Measurements from ENCODE around the gene BLOC1S6. TPM values are rescaled to one million over a fixed set of nuclear protein-coding genes. Genes with fewer than 3 reads are reported as not detected.

Gene BLOC1S6
- polyA plus RNA-seq, 1 donor from 2014 or later = 179 TPM

- H3K9me2 ChIP-seq (ENCODE audit: insufficient read depth, low read length) = no peaks in the 10 kb centered on the region
- H3F3A ChIP-seq (ENCODE audit: insufficient read depth, low read length, poor library complexity, severe bottlenecking) = no peaks in the 10 kb centered on the region
- H3K27me3 ChIP-seq (ENCODE audit: insufficient read depth, low read depth, low read length) = no peaks in the 10 kb centered on the region
- H4K20me1 ChIP-seq (ENCODE audit: insufficient read depth) = no peaks in the 10 kb centered on the region
- H3K9ac ChIP-seq (ENCODE audit: low read length) = no peak overlapping the region
- no peak overlapping the region for H3K4me2 ChIP-seq (ENCODE audit: low read length)
- H2AFZ ChIP-seq (ENCODE audit: low read depth, low read length) = no peak overlapping the region
- no peak overlapping the region for H3K27ac ChIP-seq (ENCODE audit: low read length)
- H3K36me3 ChIP-seq (ENCODE audit: insufficient read depth, low read length) = no peaks in the 10 kb centered on the region
- no peak for TF ChIP-seq MXI1 (conservative IDR thresholded peaks at IDR 0.05; ENCODE audit: poor library complexity, severe bottlenecking)
- TF ChIP-seq TAF1 (IDR thresholded peaks at IDR 0.05; ENCODE audit: low read depth) = no peak
- TF ChIP-seq SMC3 (conservative IDR thresholded peaks at IDR 0.05; ENCODE audit: poor library complexity) = no peak
- TF ChIP-seq EZH2 (IDR thresholded peaks at IDR 0.05; ENCODE audit: borderline replicate concordance, insufficient read depth, low read length, poor library complexity, severe bottlenecking) = no peak
- TF ChIP-seq POLR2AphosphoS5 (IDR thresholded peaks at IDR 0.05) = no peak
- TF ChIP-seq CTCF (IDR thresholded peaks at IDR 0.05; ENCODE audit: poor library complexity, severe bottlenecking) = no peak
- no peak for TF ChIP-seq EP300 (conservative IDR thresholded peaks at IDR 0.05; ENCODE audit: poor library complexity, severe bottlenecking)
- no peak for TF ChIP-seq RAD21 (conservative IDR thresholded peaks at IDR 0.05)
- TF ChIP-seq REST (IDR thresholded peaks at IDR 0.05; ENCODE audit: borderline replicate concordance) = no peak
- no peak overlapping the region for H3K4me3 ChIP-seq (ENCODE audit: low read length)
- no peaks in the 10 kb centered on the region for H3K9me3 ChIP-seq (ENCODE audit: low read length)
- no peaks in the 10 kb centered on the region for H3K79me2 ChIP-seq (replicated peaks; ENCODE audit: insufficient read depth, low read length)
These were observed 36.7 kb upstream of the BLOC1S6 start for GRCh38 chr15:45550436-45550835.

- Histone ChIP-seq H4K20me1 (ENCODE audit: insufficient read depth) (no peaks in the 10 kb centered on the region), H3K36me3 (ENCODE audit: insufficient read depth, low read length) (no peaks in the 10 kb centered on the region), H3K27ac (ENCODE audit: low read length) (no peak overlapping the region), H3K27me3 (ENCODE audit: insufficient read depth, low read depth, low read length) (no peaks in the 10 kb centered on the region), H3F3A (ENCODE audit: insufficient read depth, low read length, poor library complexity, severe bottlenecking) (no peaks in the 10 kb centered on the region), H2AFZ (ENCODE audit: low read depth, low read length) (no peak overlapping the region), H3K79me2 (replicated peaks; ENCODE audit: insufficient read depth, low read length) (no peaks in the 10 kb centered on the region), H3K9me2 (ENCODE audit: insufficient read depth, low read length) (no peaks in the 10 kb centered on the region), H3K9me3 (ENCODE audit: low read length) (no peaks in the 10 kb centered on the region), H3K9ac (ENCODE audit: low read length) (no peak overlapping the region), H3K4me3 (ENCODE audit: low read length) (no peak overlapping the region), H3K4me2 (ENCODE audit: low read length) (no peak overlapping the region)
- no peak for TF ChIP-seq POLR2AphosphoS5 (IDR thresholded peaks at IDR 0.05)
These were observed 35.5 kb upstream of the BLOC1S6 start for GRCh38 chr15:45551676-45552075.

All from neural cell (in vitro differentiated cells).